Adrenal gland (tissue), 12 donors: ENCODE measurements around the gene ATP9A. TPM values are rescaled to one million over a fixed set of nuclear protein-coding genes. Genes with fewer than 3 reads are reported as not detected.

Experiments used
- DNase-seq, 7 donors: peaks; one replicate each; pipeline ENCODE4 v3.0.0-alpha.2; 2019 to 2020
- H3K27ac ChIP-seq, 5 donors: fragments of 200-600 bp; sonication (generic) in 4 of 5; 1 replicate in 3 of 5; 2 replicates in 2 of 5; pipeline versions ENCODE4 v1.5.1 to v1.8.0; 2016 to 2020; ENCODE audit warnings: mild to moderate bottlenecking in 1 of 5
- H3K27me3 ChIP-seq: fragments of 200-600 bp; 2 replicates; pipeline ENCODE4 v1.8.0; 2021
- H3K36me3 ChIP-seq, 2 donors: fragments of 200-600 bp; replicated peaks in 1 of 2; 1 replicate in 1 of 2; 2 replicates in 1 of 2; pipeline versions ENCODE4 v1.5.1 to v1.8.0; 2018 to 2022
- H3K4me1 ChIP-seq, 2 donors: fragments of 200-600 bp; replicated peaks in 1 of 2; 1 replicate in 1 of 2; 2 replicates in 1 of 2; pipeline versions ENCODE4 v1.5.1 to v1.8.0; 2018 to 2021
- H3K4me3 ChIP-seq, 4 donors: fragments of 200-600 bp; sonication (generic) in 3 of 4; one replicate each; pipeline ENCODE4 v1.5.1; 2016 to 2018
- H3K9me3 ChIP-seq, 3 donors: fragments of 200-600 bp; sonication (generic) in 1 of 3; replicated peaks in 1 of 3; 1 replicate in 2 of 3; 2 replicates in 1 of 3; pipeline versions ENCODE4 v1.5.1 to v1.8.0; 2016 to 2021
- POLR2A ChIP-seq, 2 donors: fragments of 450-650 bp; IDR thresholded peaks; one replicate each; pipeline ENCODE4 v1.6.1; 2017; ENCODE audit warnings: antibody characterized with exemption in 2 of 2, mild to moderate bottlenecking in 2 of 2, moderate library complexity in 1 of 2
- WGBS, 4 donors: extraction: QIAGEN DNeasy Blood & Tissue Kit in 2 of 4; methylation state at CpG; one replicate each; pipeline versions ENCODE4 v1.1.5 to v1.1.7; 2013 to 2017; 5-methylcytosine and 5-hydroxymethylcytosine counted together
- intact Hi-C, 2 donors: fragments of 100-400 bp; cut with DNase I; formaldehyde crosslinking; loops; one replicate each; pipeline versions ENCODE4 v1.14.1 to v1.15.0; 2022 to 2023
- polyA plus RNA-seq, 3 donors: library from polyadenylated mRNA; stranded (reverse); fragments of 200-250 nt in 2 of 3; fragments of 350-450 nt in 1 of 3; fragmentation: Illumina TruSeq in 1 of 3; extraction: RNeasy Lipid Tissue Mini Kit (QIAGEN cat#74804) in 1 of 3; gene quantifications; one replicate each; pipeline ENCODE4 v1.2.3, GENCODE V29; 2013 to 2014
- total RNA-seq, 9 donors: library from RNA; depleted of rRNA in 4 of 9; stranded (reverse); fragments of >200 nt in 4 of 9; fragments of 120-200 nt in 1 of 9; fragmentation: NEBNext Ultra II Directional in 1 of 9; extraction: Animal tissue kit (Norgen Biotek cat#: 25700) in 1 of 9; gene quantifications; one replicate each; pipeline versions ENCODE4 v1.1.0 to v1.2.4, GENCODE V29; 2013 to 2023
- TF ChIP-seq, protein P1 (sequence below), 6 experiments: fragments of 450-650 bp in 4 of 6; fragments of 200-600 bp in 2 of 6; sonication (generic) in 1 of 6; IDR thresholded peaks; 1 replicate in 5 of 6; 2 replicates in 1 of 6; pipeline versions ENCODE4 v1.5.1 to v1.8.0; 2016 to 2021; ENCODE audit warnings: antibody characterized with exemption in 6 of 6, mild to moderate bottlenecking in 2 of 6, moderate library complexity in 1 of 6
- donor health status: healthy with polysubstance abuse.
- donor health status: Bipolar disorder and iron deficiency.
- donor health status: DM: yes; HTN: yes; CAD: no.
- donor health status: DM: no; HTN: no; CAD: no.
- donor health status: DM: no; HTN: no; CAD: no.
- donor health status: DM: yes; HTN: yes; CAD: no.

The ATP9A gene
- total and polyA plus RNA-seq, 12 donors, result 3.7 to 34.5 (median 16.7) TPM

DNA sequence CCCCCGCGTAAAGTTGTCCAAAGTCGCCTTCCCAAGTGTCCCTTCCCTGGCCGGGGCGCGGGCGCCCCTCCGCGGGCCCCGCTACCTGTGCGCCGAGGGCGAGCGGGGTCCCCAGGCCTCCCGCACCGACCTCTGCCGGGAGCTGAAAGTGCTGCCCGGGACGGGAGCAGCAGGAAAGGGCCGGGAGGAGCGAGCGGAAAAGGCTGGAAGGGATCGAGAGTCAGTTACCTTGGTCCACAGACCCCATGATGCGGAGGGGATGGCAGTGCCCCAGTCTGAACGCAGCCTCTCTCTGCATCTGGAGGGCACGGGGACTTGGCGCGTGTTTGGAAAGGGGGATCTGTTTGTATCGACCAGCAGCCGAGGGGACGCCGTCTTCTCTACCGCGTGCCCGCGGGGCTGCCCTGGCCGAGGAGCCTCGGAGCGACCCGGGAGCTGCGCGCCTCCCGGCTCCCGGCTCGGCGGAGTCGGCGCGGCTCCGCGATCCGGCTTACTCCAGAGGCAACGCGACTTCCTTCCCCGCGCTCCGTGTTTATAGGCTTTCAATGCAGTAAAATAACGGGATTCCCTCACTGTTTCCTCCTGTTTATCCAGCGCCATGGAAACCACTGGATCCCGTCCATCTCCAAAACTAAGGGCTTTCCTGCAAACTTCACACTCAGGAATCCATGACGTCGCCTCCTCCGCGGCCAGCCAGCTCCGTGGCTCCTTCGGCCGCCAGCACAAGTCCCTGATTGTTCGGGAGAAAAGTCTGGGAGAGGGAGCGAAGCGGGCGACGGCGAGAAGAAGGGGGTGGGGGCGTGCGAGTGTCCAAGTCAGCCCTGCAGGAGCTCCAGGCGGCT lies 205.6 kb downstream of the ATP9A start:
- Histone ChIP-seq H3K9me3 (no peaks in the 10 kb centered on the region), H3K4me1 (peaks cover 17 to 38% of the 10 kb centered on the region in 2 donors), H3K36me3 (no peaks in the 10 kb centered on the region), H3K27me3 (peaks cover 23% of the 10 kb centered on the region), H3K27ac (peak overlapping the region in 4 of 5 donors; percentile 41 to 80 (median 72)), H3K4me3 (peak overlapping the region in 2 of 4 donors; percentile 21 to 47)
- 0 to 1% (median 0%) methylated on average over 41 to 76 of the region's 76 CpGs for WGBS, 4 donors
- peak in 1 of 2 donors; percentile 58 for TF ChIP-seq POLR2A (IDR thresholded peaks at IDR 0.05)
- TF ChIP-seq, protein P1, sequence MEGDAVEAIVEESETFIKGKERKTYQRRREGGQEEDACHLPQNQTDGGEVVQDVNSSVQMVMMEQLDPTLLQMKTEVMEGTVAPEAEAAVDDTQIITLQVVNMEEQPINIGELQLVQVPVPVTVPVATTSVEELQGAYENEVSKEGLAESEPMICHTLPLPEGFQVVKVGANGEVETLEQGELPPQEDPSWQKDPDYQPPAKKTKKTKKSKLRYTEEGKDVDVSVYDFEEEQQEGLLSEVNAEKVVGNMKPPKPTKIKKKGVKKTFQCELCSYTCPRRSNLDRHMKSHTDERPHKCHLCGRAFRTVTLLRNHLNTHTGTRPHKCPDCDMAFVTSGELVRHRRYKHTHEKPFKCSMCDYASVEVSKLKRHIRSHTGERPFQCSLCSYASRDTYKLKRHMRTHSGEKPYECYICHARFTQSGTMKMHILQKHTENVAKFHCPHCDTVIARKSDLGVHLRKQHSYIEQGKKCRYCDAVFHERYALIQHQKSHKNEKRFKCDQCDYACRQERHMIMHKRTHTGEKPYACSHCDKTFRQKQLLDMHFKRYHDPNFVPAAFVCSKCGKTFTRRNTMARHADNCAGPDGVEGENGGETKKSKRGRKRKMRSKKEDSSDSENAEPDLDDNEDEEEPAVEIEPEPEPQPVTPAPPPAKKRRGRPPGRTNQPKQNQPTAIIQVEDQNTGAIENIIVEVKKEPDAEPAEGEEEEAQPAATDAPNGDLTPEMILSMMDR (IDR thresholded peaks at IDR 0.05), result no peak
- intact Hi-C loops, result no loop called here
- peak; percentile 62 to 85 (median 65) for DNase-seq

- H3K27me3 ChIP-seq, result peaks cover 21% of the 10 kb centered on the region
- intact Hi-C loops, result no loop called here
- H3K36me3 ChIP-seq, result no peaks in the 10 kb centered on the region
- WGBS, 4 donors, result 1 to 3% (median 1%) methylated on average over 10 of the region's 10 CpGs
- peaks cover 17 to 38% of the 10 kb centered on the region in 2 donors for H3K4me1 ChIP-seq
- no peaks in the 10 kb centered on the region for H3K9me3 ChIP-seq
- no peak for TF ChIP-seq POLR2A (IDR thresholded peaks at IDR 0.05)
- H3K4me3 ChIP-seq, result peak overlapping the region in 2 of 4 donors; percentile 21 to 47
- no peak for DNase-seq
- H3K27ac ChIP-seq, result peak overlapping the region in 4 of 5 donors; percentile 41 to 80 (median 72)
Observed at GRCh38 chr20:51562027-51562331, 206.2 kb downstream of the ATP9A start.

DNA sequence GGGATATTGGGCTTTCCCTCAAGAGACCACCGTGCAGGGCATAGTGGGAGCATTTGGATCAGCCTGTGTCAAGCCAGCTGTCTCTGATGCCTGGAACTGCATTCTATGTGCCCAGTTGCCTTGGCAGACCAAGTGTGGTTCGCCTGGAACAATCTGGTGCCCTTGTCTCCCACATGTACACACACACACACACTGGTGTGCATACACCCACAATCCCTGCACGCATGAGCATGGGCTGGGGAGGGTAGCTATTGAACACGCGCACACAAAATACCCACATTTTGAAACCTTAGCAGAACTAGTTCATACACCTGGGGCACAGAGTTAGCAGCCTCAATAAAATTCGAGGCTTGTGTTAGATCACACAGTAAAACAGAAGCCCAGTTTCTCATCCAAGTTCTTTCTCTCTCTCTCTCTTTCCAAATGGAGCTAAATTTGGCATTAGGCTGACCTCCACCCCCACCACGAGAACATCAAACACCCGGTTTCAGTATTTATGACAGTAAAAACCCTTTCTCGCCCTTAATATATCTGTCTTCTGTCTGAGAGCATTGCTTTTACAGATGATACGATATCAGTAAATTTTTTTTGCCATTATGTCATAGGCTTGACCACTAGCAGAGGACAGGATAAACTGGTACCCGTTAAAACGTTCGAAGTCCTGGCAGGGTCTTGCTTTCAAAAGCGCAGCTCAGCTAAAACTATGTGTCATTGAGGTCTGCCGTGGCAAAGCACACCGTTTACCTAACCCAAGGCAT lies 207.5 kb downstream of the ATP9A start:
- H3K27me3 ChIP-seq, result peaks cover 21% of the 10 kb centered on the region
- TF ChIP-seq, protein P1 (IDR thresholded peaks at IDR 0.05), result no peak
- no peak for TF ChIP-seq POLR2A (IDR thresholded peaks at IDR 0.05)
- no peaks in the 10 kb centered on the region for H3K36me3 ChIP-seq
- WGBS, 4 donors, result 11 to 19% (median 15%) methylated on average over 14 to 16 of the region's 16 CpGs
- intact Hi-C loops, result no loop called here
- H3K4me3 ChIP-seq, result no peak overlapping the region
- H3K4me1 ChIP-seq, result peaks cover 17 to 38% of the 10 kb centered on the region in 2 donors
- no peak for DNase-seq
- no peak overlapping the region for H3K27ac ChIP-seq
- no peaks in the 10 kb centered on the region for H3K9me3 ChIP-seq

- Histone ChIP-seq H3K9me3 (no peaks in the 10 kb centered on the region), H3K36me3 (no peaks in the 10 kb centered on the region), H3K4me1 (peaks cover 17 to 38% of the 10 kb centered on the region in 2 donors), H3K27ac (no peak overlapping the region), H3K27me3 (peaks cover 21% of the 10 kb centered on the region), H3K4me3 (no peak overlapping the region)
- no peak for DNase-seq
- 76 to 91% (median 84%) methylated on average over 1 of the region's 1 CpG for WGBS, 4 donors
- TF ChIP-seq POLR2A (IDR thresholded peaks at IDR 0.05), result no peak
- TF ChIP-seq, protein P1 (IDR thresholded peaks at IDR 0.05), result no peak
- intact Hi-C loops, result no loop called here
Observed at GRCh38 chr20:51560042-51560441, 208.1 kb downstream of the ATP9A start.
